Measurements from ENCODE around the gene ATP2A1. TPM values are rescaled to one million over a fixed set of nuclear protein-coding genes. Genes with fewer than 3 reads are reported as not detected.

Gene ATP2A1
- total and polyA plus RNA-seq, 2 experiments from 2014 or later, result 2.6 TPM

DNA sequence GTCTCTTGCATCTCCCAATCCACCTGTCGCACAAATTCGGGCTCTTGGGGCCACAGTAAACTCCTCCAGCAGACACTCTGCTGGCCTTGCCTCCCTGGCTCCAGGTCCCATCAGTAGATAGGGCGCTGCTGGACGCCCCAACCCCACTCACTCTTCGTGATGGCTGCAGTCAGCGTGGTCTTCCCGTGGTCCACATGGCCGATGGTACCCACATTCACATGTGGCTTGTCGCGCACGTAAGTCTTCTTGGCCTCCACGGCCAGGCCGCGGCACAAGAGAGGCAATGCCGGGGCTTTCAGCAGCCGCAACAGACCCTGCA lies 32.6 kb upstream of the ATP2A1 start:
- no peak for DNase-seq (ENCODE audit: low read depth in 1 of 2, low spot score in 1 of 2)
- Histone ChIP-seq H3K4me3 (peak overlapping the region; percentile 74), H3K27me3 (no peaks in the 10 kb centered on the region), H3K36me3 (peaks cover 32% of the 10 kb centered on the region), H3K27ac (peak overlapping the region; percentile 71), H3K4me1 (ENCODE audit: low read depth) (peaks cover 7% of the 10 kb centered on the region), H3K9me3 (ENCODE audit: low read depth) (no peaks in the 10 kb centered on the region)
- TF ChIP-seq, protein P1, sequence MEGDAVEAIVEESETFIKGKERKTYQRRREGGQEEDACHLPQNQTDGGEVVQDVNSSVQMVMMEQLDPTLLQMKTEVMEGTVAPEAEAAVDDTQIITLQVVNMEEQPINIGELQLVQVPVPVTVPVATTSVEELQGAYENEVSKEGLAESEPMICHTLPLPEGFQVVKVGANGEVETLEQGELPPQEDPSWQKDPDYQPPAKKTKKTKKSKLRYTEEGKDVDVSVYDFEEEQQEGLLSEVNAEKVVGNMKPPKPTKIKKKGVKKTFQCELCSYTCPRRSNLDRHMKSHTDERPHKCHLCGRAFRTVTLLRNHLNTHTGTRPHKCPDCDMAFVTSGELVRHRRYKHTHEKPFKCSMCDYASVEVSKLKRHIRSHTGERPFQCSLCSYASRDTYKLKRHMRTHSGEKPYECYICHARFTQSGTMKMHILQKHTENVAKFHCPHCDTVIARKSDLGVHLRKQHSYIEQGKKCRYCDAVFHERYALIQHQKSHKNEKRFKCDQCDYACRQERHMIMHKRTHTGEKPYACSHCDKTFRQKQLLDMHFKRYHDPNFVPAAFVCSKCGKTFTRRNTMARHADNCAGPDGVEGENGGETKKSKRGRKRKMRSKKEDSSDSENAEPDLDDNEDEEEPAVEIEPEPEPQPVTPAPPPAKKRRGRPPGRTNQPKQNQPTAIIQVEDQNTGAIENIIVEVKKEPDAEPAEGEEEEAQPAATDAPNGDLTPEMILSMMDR (IDR thresholded peaks at IDR 0.05; ENCODE audit: low read depth, low read length), result no peak

DNA sequence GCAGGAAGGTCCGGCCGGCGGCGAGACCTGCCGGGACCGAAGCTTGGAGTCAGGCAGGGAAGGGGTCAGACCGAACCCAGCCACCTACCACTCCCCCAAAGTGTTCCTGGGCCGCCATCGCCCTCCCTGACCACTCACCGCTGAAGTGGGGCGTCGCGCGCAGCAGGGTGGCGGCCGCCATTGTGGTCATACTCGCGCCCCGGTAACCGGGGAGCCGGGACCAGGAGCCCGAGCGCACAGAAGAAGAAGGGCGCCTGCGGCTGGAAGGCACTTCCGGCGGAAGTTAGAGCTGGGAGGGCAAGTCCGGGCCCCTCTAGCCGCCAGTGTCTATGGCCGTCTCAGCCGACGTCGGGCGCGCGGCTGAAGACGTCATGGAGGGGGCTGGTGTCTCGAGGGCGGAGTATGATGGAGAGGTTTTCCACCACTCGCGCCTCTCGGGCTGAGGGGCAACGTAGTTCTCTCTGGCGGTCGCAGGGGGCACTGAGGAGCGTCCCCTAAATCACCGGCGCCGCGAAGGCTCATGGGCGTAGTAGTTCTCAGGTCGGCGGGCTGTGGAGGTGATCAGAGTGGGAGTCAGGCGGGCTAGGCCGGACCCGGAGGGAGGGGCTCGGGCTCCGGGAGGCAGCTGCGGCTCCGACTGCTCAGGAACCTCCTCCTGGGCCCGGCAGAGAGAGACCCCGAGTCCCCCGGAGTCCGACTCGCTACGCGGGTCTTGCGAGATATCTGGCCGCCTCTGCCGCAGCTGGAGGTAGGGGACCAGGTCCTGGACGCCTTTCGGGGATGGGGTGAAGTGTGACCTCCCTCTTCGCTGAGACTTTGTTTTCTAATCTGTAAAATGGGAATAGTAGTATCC lies 32.0 kb upstream of the ATP2A1 start, which contains the start of gene TUFM:
TSS of gene TUFM (minus strand) at position 269 of the 853 bp plus-strand sequence. CDS start at position 190, 79 bp downstream.
- Histone ChIP-seq H3K4me1 (ENCODE audit: low read depth) (peaks cover 7% of the 10 kb centered on the region), H3K36me3 (peaks cover 30% of the 10 kb centered on the region), H3K9me3 (ENCODE audit: low read depth) (no peaks in the 10 kb centered on the region), H3K27me3 (no peaks in the 10 kb centered on the region), H3K27ac (peak within 1 kb of the TSS; percentile 87), H3K4me3 (peak within 1 kb of the TSS; percentile 74)
- peak; percentile 99 for DNase-seq (ENCODE audit: low read depth in 1 of 2, low spot score in 1 of 2)
- TF ChIP-seq, protein P1 (IDR thresholded peaks at IDR 0.05; ENCODE audit: low read depth, low read length), result peak; percentile 72

DNA sequence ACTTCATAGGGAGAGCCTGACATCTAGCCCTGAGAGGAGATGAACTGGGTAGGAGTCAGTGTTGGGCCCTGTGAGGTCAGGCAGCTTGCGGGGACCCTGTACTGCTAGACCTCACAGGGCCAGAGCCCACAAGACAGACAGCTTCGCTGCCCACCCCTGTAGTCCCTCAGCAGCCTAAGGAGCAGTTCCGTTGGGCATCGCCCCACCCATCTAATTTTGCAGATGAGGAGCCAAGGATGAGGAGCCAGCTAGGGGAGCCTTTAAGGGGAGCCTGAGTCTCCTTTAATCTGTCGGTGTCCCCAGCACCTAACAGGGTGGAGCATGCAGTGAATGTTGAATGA lies 31.4 kb upstream of the ATP2A1 start:
- no peaks in the 10 kb centered on the region for H3K9me3 ChIP-seq (ENCODE audit: low read depth)
- TF ChIP-seq, protein P1 (IDR thresholded peaks at IDR 0.05; ENCODE audit: low read depth, low read length), result no peak
- H3K27me3 ChIP-seq, result no peaks in the 10 kb centered on the region
- peaks cover 28% of the 10 kb centered on the region for H3K36me3 ChIP-seq
- peak overlapping the region; percentile 87 for H3K27ac ChIP-seq
- H3K4me3 ChIP-seq, result peak overlapping the region; percentile 74
- peak in 1 of 2 donors; percentile 26 for DNase-seq (ENCODE audit: low read depth in 1 of 2, low spot score in 1 of 2)
- peaks cover 7% of the 10 kb centered on the region for H3K4me1 ChIP-seq (ENCODE audit: low read depth)

DNA sequence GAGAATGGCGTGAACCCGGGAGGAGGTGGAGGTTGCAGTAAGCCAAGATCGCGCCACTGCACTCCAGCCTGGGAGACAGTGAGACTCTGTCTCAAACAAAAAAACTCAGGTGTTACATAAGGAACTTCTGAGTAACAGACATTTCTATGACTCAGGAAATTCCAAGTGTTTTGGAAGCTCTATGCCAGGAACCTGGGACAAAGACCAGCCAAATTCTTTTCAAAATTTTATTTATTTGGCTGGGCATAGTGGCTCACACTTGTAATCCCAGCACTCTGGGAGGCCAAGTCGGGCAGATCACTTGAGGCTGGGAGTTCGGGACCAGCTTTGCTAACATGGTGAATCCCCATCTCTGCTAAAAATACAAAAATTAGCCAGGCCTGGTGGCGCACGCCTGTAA lies 19.9 kb upstream of the ATP2A1 start:
- Histone ChIP-seq H3K9me3 (ENCODE audit: low read depth) (no peaks in the 10 kb centered on the region), H3K4me1 (ENCODE audit: low read depth) (no peaks in the 10 kb centered on the region), H3K27me3 (no peaks in the 10 kb centered on the region), H3K4me3 (no peak overlapping the region), H3K27ac (no peak overlapping the region), H3K36me3 (no peaks in the 10 kb centered on the region)
- TF ChIP-seq, protein P1 (IDR thresholded peaks at IDR 0.05; ENCODE audit: low read depth, low read length), result no peak
- no peak for DNase-seq (ENCODE audit: low read depth in 1 of 2, low spot score in 1 of 2)

DNA sequence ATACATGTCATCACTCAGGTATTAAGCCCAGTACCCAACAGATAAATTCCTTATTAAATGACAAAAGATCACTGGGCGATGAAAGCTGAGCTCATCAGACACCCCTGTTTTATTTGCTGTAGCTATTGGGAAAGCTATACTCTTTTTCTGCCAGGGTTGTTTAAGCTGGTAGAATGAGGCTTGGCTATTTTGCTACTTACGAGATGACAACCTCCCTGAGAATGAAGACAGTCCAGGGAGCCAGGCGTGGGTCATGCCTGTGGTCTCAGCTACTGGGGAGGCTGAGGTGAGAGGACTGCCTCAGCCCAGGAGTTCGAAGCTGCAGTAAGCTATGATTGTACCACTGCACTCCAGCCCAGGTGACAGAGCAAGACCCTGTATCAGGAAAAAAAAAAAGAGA lies 19.0 kb upstream of the ATP2A1 start:
- TF ChIP-seq, protein P1 (IDR thresholded peaks at IDR 0.05; ENCODE audit: low read depth, low read length), result no peak
- H3K4me3 ChIP-seq, result no peak overlapping the region
- H3K4me1 ChIP-seq (ENCODE audit: low read depth), result no peaks in the 10 kb centered on the region
- H3K27me3 ChIP-seq, result no peaks in the 10 kb centered on the region
- no peaks in the 10 kb centered on the region for H3K36me3 ChIP-seq
- DNase-seq (ENCODE audit: low read depth in 1 of 2, low spot score in 1 of 2), result no peak
- no peaks in the 10 kb centered on the region for H3K9me3 ChIP-seq (ENCODE audit: low read depth)
- H3K27ac ChIP-seq, result no peak overlapping the region

Measured in cardiac muscle cell (in vitro differentiated cells and primary cell).